Erythroblast (primary cell): ENCODE measurements around the gene ZDHHC13.

Source experiments
- GATA1 ChIP-seq: IDR thresholded peaks from 2 replicates; pipeline ENCODE4 v1.6.1; 2011; ENCODE audit warnings: low read depth, mild to moderate bottlenecking, control low read depth, low read length, moderate library complexity
- POLR2A ChIP-seq: IDR thresholded peaks from 2 replicates; pipeline ENCODE4 v1.6.1; 2011; ENCODE audit warnings: mild to moderate bottlenecking, low read length

DNA sequence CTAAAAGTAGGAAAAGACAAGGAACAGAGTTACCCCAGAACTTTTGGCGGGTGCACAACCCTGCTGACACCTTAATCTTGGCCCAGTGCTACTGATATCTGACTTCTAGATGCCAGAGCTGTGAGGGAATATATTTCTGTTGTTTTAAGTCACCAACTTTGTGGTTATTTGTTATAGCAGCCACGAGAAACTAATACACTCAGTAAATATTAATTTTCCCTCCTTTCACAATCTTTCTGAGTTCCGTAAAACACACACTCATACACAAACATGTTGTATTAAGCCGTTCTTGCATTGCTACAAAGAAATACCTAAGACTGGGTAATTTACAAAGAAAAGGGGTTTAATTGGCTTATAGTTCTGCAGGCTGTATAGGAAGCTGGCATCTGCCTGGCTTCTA is 16.1 kb upstream of the ZDHHC13 start:
- TF ChIP-seq POLR2A, result no peak
- TF ChIP-seq GATA1, result no peak
